HCT116 (cell line): Measurements from ENCODE around the gene LY6G5B. TPM values are rescaled to one million over a fixed set of nuclear protein-coding genes. Genes with fewer than 3 reads are reported as not detected.
A peak's percentile ranks its signal among the peaks of the same experiment; 100 is the strongest.

Source experiments
- EZH2 ChIP-seq: fragments of 200-600 bp; sonication (generic); IDR thresholded peaks from 2 replicates; pipeline ENCODE4 v1.6.1; 2017; ENCODE audit warnings: antibody characterized with exemption, mixed run types
- FOSL1 ChIP-seq: IDR thresholded peaks from 2 replicates; pipeline ENCODE4 v1.6.1; 2012; ENCODE audit warnings: low read depth
- POLR2A ChIP-seq: IDR thresholded peaks from 2 replicates; pipeline ENCODE4 v1.7.0; 2011; ENCODE audit warnings: borderline replicate concordance; ENCODE audit not compliant: insufficient read depth, insufficient read length; ENCODE audit errors: extremely low read depth
- POLR2AphosphoS5 ChIP-seq: IDR thresholded peaks from 2 replicates; pipeline ENCODE4 v1.6.1; 2011; ENCODE audit warnings: mild to moderate bottlenecking, low read depth, low read length, moderate library complexity
- SP1 ChIP-seq: IDR thresholded peaks from 2 replicates; pipeline ENCODE4 v1.6.1; 2012; ENCODE audit warnings: low read depth
- TCF7L2 ChIP-seq: IDR thresholded peaks from 2 replicates; pipeline ENCODE4 v1.7.0; 2011; ENCODE audit warnings: borderline replicate concordance, inconsistent platforms; ENCODE audit not compliant: insufficient read depth, insufficient read length; ENCODE audit errors: extremely low read depth
- YY1 ChIP-seq: IDR thresholded peaks from 2 replicates; pipeline ENCODE4 v1.6.1; 2011; ENCODE audit warnings: low read length, low read depth, moderate library complexity, mild to moderate bottlenecking; ENCODE audit not compliant: insufficient replicate concordance; ENCODE audit errors: extremely low read depth
- ZNF274 ChIP-seq: fragments of 200-500 bp; sonication (Bioruptor generic); IDR thresholded peaks from 2 replicates; pipeline ENCODE4 v1.6.1; 2014; ENCODE audit warnings: mild to moderate bottlenecking, low read depth, low read length, inconsistent platforms
- total RNA-seq: library from RNA; stranded (reverse); gene quantifications from one replicate; pipeline ENCODE4 v1.2.1, GENCODE V29; 2021; ENCODE audit not compliant: unreplicated experiment
- TF ChIP-seq, protein P1 (sequence below): IDR thresholded peaks from 2 replicates; pipeline ENCODE4 v1.6.1; 2012; ENCODE audit warnings: low read depth
- TF ChIP-seq, protein P2 (sequence below): IDR thresholded peaks from 2 replicates; pipeline ENCODE4 v1.6.1; 2012
- TF ChIP-seq, protein P3 (sequence below), 3 experiments: fragments of 200-600 bp in 1 of 3; sonication (generic) in 1 of 3; IDR thresholded peaks in 2 of 3; conservative IDR thresholded peaks in 1 of 3; 2 replicates each; pipeline ENCODE4 v1.5.1; 2012 to 2017; ENCODE audit warnings: low read depth in 2 of 3, low read length in 2 of 3, antibody characterized with exemption in 1 of 3, borderline replicate concordance in 1 of 3, control low read depth in 1 of 3, mild to moderate bottlenecking in 1 of 3, mixed read lengths in 1 of 3, mixed run types in 1 of 3, moderate library complexity in 1 of 3; ENCODE audit not compliant: insufficient read depth in 1 of 3

LY6G5B gene
- total RNA-seq, 1 experiment from 2014 or later, result 15.4 TPM

DNA sequence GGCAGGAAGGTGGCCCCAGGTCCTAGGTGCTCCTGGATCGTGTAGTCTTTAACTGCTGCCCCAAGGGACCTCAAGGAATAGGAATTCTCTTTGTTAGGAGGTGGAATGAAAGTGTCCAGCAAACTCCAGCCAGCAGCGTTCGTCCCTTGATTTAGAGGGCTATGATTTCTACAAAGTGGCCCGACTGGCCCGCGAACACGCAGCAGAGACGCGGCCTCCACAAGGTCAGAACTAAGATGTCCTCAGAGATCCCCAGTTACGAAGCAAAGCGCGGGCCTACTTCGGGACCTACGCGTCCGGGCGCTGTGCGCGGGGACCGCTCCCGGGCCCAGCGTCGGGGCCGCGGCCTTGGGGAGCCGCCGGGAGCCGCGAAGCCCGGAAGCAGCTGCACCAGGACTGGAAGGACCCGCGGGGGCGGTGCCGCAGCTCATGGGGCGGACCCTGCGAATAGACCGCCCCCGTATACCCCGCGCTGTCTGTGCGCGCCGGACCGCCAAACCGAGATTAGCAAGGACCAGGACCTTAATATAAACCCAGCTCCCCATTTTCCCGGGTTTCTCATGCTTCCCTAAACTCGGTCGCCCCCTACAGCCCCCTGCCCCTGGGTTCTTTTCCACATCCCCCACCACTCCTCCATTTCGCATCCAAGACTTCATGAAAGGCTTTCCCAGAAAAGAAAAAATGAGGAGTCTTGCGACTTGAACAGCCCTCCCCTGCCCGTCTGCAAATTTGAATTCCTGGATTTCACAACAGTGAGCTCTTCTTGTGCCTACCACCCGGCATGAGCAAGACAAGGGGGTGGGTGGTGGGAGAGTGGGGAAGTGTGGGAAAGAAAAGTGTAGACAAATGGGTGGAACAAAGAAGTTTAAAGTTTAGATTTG lies 9.2 kb upstream of the LY6G5B start, which contains the start of gene C6orf47 (continued):
- TF ChIP-seq, protein P1, sequence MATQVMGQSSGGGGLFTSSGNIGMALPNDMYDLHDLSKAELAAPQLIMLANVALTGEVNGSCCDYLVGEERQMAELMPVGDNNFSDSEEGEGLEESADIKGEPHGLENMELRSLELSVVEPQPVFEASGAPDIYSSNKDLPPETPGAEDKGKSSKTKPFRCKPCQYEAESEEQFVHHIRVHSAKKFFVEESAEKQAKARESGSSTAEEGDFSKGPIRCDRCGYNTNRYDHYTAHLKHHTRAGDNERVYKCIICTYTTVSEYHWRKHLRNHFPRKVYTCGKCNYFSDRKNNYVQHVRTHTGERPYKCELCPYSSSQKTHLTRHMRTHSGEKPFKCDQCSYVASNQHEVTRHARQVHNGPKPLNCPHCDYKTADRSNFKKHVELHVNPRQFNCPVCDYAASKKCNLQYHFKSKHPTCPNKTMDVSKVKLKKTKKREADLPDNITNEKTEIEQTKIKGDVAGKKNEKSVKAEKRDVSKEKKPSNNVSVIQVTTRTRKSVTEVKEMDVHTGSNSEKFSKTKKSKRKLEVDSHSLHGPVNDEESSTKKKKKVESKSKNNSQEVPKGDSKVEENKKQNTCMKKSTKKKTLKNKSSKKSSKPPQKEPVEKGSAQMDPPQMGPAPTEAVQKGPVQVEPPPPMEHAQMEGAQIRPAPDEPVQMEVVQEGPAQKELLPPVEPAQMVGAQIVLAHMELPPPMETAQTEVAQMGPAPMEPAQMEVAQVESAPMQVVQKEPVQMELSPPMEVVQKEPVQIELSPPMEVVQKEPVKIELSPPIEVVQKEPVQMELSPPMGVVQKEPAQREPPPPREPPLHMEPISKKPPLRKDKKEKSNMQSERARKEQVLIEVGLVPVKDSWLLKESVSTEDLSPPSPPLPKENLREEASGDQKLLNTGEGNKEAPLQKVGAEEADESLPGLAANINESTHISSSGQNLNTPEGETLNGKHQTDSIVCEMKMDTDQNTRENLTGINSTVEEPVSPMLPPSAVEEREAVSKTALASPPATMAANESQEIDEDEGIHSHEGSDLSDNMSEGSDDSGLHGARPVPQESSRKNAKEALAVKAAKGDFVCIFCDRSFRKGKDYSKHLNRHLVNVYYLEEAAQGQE, result no peak
- TF ChIP-seq EZH2 (no peak), POLR2A (peak; percentile 94), SP1 (no peak), FOSL1 (no peak), ZNF274 (no peak), POLR2AphosphoS5 (peak; percentile 96), TCF7L2 (no peak), YY1 (no peak)
- TF ChIP-seq, protein P2, sequence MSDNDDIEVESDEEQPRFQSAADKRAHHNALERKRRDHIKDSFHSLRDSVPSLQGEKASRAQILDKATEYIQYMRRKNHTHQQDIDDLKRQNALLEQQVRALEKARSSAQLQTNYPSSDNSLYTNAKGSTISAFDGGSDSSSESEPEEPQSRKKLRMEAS, result no peak
- TF ChIP-seq, protein P3, sequence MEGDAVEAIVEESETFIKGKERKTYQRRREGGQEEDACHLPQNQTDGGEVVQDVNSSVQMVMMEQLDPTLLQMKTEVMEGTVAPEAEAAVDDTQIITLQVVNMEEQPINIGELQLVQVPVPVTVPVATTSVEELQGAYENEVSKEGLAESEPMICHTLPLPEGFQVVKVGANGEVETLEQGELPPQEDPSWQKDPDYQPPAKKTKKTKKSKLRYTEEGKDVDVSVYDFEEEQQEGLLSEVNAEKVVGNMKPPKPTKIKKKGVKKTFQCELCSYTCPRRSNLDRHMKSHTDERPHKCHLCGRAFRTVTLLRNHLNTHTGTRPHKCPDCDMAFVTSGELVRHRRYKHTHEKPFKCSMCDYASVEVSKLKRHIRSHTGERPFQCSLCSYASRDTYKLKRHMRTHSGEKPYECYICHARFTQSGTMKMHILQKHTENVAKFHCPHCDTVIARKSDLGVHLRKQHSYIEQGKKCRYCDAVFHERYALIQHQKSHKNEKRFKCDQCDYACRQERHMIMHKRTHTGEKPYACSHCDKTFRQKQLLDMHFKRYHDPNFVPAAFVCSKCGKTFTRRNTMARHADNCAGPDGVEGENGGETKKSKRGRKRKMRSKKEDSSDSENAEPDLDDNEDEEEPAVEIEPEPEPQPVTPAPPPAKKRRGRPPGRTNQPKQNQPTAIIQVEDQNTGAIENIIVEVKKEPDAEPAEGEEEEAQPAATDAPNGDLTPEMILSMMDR (IDR thresholded peaks at IDR 0.05 in 2 of 3, conservative IDR thresholded peaks at IDR 0.05 in 1 of 3; ENCODE audit: borderline replicate concordance in 1 of 3, insufficient read depth in 1 of 3, low read depth in 2 of 3, low read length in 2 of 3), result no peak
